Measurements from ENCODE around the gene CHD1.

CHD1 gene

DNA sequence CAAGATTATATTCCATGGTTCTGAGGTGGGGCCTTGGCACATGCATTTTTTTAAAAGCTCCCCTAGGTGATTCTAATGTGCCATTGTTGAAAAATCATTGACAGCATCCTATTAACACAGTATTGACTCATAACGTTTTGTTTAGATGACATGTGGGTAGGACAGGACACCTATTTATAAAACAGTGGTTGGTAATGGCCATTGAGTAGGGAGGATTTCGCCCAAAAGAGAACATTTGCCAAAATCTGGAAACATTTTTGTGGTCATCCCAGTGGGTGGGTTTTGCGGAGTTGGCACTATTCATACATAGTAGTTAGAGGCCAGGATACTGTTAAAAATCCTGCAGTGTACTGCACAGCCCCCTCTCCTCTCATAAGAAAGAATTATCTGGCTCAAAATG is 6.4 kb upstream of the CHD1 start:
- no peak for DNase-seq (ENCODE audit: low read depth in 2 of 2)

DNA sequence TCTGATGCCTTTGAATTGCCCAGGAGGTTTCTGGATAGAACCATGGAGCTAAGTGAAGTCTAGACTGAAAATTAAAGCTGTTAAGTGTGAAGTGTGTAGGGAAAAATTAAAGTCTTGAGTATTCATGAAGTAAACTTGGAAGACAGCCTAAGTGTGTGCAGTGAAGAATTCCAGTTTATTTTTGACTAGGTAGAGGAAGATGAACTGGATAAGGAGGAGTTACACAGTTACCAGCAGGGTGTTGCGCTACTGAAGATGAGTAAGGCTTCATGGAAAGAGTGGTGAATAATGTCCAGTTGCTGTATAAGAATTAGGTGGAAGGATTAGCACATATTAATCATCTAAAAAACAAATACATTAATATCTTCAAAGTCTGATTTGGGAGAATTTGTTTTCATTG is 5.7 kb upstream of the CHD1 start:
- no peak for DNase-seq (ENCODE audit: low read depth in 2 of 2)

DNA sequence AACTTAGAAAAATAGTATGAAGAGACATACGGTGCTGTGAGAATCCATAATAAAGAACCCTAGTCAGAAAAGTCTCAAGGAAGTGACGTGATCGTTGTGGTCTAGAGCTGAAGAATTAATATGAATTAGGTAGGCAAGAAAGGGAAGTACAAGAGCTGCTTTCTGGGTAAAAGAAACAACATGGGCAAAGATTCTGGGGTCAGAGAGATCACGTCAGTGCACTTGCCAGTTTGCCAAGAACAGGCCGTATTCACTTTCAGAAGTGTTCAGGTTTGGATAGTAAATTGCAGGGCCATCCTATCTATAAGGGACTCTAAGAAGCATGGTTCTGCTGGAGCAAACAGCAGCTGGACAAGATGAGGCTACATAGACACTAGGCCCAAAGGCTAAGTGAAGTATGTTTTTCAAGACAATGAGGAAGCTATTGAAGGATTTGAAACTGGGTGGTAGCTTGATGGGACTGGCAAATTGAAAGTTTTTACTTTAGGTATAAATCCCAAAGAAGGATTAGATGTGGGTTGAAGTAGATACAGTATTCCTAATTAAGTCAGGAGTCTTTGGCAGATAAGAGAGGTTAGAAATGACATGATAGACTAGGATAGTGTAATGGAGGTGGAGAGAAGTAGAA is 4.8 kb upstream of the CHD1 start:
- no peak for DNase-seq (ENCODE audit: low read depth in 2 of 2)

DNA sequence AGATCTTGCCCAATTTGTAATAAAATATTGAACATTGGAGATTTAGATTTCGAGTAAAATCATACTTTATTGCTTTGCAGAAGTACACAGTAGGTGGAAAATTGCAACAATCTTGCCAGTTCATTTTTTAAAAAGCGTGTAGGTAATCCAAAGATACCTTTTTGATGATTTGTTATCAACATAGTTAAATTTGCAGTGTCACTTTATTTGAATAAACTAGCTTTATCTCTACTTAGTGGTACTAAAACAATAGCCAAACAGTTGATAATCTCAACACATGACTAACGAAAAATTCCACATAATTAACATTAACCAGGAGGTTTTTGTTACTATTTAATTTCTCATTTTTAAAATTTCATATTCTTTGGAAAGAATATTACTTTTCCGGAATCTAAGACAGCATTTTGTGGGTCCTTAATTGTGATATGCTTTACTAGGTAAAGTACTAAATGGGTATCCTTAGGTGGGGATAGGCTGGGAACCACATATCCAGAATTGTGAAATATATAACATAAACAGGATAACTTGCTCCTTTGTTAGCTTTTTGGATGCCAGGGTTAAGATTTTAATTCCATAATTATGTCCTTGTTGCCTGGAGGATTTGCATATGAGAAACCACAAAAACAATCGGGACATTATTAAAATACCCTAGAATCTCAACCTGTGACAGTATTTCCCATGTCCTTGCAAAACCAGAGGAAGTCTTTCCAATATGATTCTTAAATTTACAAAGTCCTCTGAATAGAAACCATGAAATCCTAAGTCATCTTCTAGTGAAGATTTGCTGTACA is 2.4 kb upstream of the CHD1 start:
- no peak for DNase-seq (ENCODE audit: low read depth in 2 of 2)

DNA sequence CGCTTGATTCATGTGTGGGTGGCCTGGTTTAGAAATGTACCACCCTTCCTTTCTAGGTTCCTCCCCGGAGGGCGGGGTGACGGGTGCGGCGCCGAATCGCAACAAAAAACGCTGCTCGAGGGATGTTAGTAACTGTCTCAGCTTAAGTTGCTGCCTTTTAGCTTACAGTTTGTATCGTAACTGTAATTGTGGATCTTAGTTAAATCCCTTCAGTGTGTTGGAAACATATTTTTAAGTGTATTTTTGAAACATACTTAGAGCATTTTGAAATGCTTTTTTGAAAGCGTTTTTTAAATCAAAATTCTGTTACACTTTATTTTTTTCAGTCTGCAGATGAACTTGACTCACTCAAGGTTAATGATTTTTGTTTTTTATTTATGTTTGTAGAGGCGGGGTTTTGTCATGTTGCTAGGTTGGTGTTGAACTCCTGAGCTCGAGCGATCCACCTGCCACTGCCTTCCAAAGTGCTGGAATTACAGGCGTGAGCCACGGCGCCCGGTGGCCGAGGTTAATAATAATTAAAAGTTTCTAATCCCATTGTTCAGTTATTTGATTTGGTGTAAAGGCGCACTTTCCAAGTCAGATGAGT is 997 bp upstream of the CHD1 start:
- no peak for DNase-seq (ENCODE audit: low read depth in 2 of 2)

DNA sequence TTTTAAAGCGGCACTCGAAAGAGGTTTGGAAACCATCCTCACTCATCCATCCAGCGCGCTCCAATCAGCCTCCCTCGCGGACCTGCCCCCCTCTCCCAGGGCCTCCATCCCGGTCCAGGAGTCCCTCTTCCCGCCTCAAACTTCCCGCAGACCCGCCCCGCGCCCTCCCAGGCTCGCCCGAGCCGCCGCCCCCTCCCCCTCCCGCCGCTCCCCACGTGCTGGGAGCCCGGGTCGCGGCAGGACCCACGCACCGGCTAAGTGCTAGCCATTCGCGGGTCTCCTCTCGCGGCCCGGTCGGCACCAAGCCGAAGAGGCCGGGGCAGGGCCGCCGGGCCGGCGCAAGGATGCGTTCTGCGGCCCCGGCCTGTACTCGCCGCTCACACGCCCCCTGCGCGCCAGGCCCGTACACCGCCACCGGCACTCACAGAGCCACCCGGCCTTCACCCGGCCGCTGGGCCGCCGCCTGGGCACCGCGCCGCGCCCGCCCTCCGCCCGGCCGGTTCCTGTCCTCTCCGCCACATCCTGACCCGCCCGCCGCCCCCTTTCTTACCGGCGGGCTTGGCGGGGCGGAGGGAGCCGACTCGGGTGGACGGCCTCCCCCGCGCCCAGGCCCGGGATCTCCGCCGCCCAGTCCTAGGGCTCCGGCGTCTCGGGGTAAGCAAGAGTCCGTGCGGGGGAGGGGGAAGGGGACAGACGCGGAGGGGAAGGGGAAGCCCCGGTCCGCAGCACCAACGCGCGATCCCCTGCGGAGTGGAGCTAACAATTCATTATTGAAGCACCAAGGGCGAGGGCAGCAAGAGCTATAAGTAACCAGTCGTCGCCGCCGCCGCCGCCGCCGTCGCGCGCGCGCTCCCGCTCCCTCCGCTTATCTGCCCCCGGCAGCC is 576 bp downstream of the CHD1 start:
- no peak for DNase-seq (ENCODE audit: low read depth in 2 of 2)

DNA sequence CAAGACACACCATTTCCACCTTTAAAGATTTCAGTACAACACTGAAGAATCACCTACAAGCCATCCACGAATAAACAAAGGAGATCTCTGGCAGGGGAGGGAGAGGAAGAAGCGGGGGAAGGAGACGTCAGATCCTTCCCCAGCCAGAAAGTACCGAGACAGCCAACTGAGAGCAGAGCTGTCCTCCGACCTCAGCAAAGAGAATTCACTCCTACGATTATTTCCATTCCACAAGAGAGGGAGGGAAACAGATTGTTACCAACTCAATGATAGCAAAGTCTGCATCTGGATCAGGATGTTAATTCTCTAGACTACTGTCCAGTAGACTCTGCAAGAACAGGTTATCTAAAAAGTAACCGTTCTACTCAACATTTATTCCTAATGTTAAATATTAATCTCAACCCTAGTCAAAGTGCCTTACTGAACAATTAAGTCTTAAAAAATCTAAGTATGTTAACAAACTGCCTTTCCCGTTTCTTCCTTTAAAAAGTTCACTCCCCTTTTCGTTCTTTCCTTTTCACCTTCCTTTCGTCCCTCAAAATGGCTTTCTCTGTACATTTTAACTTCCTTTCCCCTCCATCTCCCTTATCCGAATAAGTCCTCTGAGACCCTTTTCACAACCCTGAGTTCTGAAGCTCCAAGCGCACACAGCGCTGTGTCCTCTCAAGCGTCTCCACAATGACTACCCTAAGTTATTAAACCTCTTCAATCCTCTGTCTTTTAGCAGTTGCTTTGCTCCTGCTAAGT is 1.4 kb downstream of the CHD1 start:
- no peak for DNase-seq (ENCODE audit: low read depth in 2 of 2)

DNA sequence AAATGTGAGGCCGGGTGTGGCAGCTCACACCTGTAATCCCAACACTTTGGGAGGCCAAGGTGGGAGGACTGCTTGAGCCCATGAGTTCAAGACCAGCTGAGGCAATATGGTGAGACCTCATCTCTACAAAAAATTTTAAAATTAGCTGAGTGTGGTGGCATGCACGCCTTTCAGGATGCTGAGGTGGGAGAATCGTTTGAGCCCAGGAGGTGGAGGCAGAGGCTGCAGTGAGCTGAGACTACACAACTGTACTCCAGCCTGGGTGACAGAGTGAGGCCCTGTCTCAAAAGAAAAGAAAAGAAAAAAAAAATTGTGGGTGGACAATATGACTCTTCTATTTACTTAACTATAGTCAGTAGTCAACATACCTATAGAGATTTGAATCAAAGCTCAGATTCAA is 4.8 kb downstream of the CHD1 start:
- DNase-seq (ENCODE audit: low read depth in 2 of 2) = no peak

DNA sequence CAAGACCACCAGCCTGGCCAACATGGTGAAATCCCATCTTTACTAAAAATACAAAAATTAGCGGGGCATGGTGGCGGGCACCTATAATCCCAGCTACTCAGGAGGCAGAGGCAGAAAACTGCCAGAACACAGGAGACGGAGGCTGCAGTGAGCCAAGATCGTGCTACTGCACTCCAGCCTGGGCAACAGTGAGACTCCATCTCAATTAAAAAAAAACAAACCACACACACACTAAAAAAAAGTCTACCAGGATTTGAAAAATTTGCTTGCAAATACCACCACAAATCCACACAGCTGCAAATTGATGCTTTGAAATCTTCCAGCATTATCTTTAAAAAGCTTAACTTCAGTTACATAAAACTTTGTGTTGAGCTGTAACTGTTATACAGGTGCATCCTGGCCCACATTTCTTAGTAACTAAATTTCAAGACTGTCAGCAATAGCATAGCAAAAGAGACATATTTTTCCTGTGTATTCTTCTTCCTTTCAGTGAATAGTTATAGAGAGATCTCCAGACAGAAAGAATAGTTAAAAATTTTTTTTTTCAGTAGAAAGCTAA is 6.8 kb downstream of the CHD1 start:
- no peak for DNase-seq (ENCODE audit: low read depth in 2 of 2)

DNA sequence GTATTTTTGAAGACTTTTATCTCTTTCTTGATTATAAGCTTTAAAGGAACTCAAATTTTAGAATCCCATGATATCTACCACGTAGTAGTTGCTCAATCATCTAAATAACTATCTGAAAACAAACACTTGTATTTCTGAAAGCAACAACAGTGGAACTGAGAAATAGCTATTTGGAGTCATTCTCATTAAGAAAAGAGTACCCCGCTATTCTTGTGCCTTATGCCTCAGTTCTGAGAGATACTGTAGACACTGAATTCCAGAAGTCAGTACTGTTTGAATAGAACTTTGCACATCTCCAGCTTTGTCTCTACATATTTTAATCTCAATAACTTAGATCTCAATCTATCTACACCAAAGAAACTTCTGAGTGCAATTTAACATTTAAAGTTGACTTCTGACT is 11.4 kb downstream of the CHD1 start:
- no peak for DNase-seq (ENCODE audit: low read depth in 2 of 2)

DNA sequence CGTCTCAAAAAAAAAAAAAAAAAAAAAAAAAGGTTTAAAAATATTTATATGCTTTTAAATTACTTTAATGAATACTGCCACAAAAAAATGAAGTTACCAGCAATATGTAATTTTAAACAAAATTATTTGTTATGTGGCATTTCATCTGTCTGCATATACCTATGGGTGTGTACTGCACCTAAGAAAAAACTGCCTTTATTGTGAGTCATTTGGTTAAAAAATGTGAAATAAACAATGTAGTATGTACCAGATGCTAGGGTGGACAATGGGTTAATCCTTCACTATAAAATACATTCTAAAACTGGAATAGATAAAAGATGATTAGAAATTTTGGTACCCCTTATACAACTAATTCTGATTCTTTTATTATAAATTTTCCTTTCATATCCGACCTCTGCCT is 12.3 kb downstream of the CHD1 start:
- DNase-seq (ENCODE audit: low read depth in 2 of 2) = no peak

DNA sequence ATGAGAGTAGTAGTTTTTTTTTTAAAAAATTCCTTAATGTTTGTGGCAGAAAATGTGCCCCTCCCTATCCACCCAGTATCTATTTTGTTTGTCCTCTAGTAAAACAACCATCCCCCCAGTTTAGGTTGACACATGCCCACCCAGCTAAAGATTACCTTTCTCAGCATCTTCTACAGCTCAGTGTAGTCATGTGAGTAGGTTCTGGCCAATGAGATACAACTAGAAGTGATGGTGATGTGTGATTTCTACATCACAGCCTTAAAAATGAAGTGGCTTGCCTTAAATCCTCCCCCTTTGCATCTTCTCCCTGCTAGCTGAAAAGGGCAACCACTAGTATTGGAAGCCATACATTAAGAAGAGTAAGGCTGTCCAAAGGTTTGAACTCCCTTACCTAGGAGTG is 14.9 kb downstream of the CHD1 start:
- DNase-seq (ENCODE audit: low read depth in 2 of 2) = no peak

DNA sequence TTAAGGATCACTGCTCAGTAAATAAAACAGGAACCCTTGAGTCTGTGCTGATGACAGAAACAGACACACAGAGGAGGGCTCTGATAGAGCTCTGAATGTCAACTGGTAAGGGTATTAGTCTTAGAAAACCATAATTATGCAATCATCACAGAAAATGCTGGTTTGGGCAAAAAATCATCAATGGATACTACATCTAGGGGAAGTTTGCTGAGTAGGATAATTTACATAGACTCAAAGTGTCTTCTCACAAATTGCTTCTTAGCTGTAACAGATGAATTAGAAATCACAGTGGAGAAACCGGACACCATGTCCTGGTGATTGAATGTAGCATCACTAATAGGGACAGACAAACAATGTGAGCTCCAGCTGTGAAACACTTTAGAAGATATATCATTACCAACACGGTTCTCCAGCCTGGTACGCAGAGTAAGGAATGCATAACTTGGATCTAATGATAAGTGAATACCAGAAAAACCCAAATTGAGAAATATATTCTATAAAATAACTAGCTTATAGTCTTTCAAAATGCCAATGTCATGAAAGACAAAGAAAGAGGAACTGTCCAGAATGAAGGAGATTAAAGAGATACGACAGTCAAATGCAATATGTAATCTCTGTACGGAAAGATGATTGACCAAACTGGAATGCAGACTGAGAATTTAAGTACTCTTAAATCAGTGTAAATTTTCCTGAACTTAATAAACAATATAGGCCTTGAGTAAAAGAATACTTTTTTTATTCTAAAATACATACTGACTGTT is 17.3 kb downstream of the CHD1 start:
- DNase-seq (ENCODE audit: low read depth in 2 of 2) = no peak

DNA sequence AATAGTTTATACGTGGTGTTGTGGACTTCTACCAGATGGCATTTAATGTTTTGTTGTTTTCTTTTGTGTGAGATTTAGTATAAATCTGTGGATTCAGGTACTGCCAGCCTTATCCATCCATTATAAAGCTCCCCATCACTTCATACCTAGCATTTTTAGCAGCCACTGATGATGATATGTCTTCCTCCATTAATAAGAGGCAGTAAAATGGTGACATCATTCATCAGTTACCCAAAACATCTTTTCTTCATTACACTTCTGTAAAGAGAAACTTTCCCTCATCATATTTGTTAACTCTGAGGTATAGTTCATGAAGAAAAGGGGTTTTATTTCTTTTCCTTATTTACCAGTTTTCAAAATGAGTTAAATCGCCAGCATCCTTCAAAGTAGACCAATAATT is 19.4 kb downstream of the CHD1 start:
- no peak for DNase-seq (ENCODE audit: low read depth in 2 of 2)

DNA sequence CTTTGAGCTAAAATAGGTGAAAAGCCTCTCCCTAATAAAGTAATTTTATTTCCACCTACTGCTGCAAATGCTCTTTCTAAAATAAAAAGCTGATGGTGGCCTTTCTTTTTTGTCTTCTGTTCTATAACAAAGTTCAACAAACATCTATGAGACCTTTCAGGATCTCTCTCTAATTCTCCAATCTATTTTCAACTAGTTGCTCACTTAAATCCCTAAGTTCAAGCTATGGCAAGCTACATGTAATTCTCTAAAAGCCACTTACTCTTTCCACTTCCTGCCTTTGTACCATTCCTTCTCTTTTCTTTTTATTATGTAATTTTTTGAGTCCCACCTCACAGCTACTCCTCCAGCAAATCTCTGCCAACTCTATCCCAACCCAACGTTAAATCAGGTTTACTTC is 20.9 kb downstream of the CHD1 start:
- no peak for DNase-seq (ENCODE audit: low read depth in 2 of 2)

DNA sequence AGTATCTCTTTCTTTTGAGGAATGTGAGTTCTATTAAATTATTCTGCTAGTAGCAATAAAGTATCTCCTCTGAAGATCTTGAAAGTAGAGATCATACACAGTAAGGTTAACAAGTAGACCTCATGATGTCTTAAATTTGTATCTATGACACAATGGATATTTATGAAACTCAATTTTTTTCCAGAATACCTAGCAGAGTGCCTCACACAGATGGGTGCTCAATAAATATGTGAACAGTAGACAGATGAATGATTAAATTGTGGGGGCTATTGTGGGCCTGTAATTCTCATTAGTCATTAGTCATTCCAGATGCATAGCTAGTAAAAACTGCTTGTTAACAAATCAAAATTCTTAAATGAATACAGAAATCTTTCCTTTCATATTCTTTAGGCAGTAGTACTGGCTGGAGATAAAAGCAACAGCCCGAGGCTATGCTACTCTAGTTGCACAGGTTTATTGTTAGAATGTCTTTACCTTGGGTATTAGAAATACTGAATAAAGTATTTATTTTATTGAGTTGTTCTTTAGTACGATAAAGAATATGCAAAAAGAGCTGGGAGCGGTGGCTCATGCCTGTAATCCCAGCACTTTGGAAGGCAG is 22.0 kb downstream of the CHD1 start:
- no peak for DNase-seq (ENCODE audit: low read depth in 2 of 2)

DNA sequence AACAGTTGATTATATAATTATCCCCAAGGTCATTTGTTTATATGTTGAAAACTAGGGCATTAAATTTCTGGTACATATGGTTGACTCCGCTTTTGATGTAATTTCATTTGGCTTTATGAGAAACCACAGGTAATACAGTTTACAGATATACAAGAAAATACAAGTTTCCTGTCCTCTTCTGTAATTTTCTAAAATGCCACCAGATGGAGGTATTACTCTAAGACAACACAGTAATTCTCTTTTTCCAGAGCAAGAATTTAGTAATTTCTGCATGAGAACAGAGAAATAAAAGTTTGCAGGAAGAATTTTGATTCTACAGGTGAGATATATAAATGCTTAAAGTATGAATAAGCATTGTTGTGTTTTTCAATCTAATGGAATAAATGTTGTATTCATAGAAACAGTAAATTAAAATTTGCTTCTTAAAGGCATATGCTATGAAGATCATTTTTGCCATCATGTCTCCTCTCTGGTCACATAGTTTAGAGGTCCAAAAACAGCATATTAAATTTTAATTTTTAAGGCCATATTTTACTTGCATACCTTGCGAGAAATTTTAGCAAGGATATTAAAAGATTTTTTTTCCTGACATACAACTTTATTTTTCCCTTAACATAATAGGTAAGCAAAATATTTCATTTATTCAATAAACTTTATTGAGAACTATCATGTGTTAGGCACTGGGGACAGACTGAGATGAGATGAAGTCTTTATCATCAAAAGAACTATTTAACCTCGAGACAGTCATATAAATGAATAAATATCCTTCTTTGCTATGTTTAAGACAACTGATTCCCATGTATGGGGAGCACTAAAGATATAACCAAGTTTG is 22.7 kb downstream of the CHD1 start:
- DNase-seq (ENCODE audit: low read depth in 2 of 2) = no peak

DNA sequence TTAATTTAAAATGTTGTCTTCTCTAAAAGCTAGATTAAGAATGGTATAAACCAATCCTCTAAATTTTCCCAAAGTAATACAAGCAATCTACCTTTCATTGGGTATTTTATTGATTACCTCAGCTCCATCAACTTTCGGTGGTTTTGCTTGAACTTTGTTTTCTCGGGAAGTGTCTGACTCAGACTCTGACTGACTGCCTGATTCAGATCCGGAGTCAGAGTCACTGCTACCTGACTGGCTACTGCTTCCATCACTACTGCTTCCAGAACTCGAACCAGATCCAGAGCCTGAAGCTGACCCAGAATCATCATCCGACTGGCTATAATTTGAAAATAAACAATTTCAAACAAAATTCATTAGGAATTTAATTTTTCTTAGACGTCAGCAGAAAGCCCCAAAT is 24.0 kb downstream of the CHD1 start:
- no peak for DNase-seq (ENCODE audit: low read depth in 2 of 2)

DNA sequence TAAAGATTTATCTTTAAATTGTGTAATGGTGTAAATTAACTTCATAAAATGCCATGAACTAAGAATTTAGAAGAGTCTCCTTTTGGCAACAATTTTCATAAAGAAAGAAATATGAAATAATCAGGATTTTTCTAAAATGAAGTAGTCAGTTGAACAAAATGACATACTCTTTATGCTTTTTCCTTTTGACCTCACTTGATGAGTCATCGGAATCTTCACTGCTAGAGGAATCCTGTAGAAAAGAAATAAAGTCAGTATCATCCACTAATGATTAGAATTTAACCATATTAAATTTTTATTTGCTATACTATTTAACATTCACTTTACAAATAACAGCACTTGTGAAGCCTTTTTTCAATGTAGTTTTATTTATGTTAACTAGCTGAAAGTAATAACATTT is 26.1 kb downstream of the CHD1 start:
- no peak for DNase-seq (ENCODE audit: low read depth in 2 of 2)

Measured in fibroblast of skin of left biceps (primary cell).